Pancreas (tissue), 10 donors: ENCODE data around the gene GNL3L. TPM values are rescaled to one million over a fixed set of nuclear protein-coding genes. Genes with fewer than 3 reads are reported as not detected.

Source experiments
- ATAC-seq, 4 donors: fragments of 200-7000 bp; cut with Tn5 transposase; one replicate each; pipeline versions ENCODE4 v1.8.0 to v1.9.1; 2020; ENCODE audit warnings: mild to moderate bottlenecking in 4 of 4, moderate library complexity in 4 of 4
- DNase-seq, 6 donors: peaks; one replicate each; pipeline ENCODE4 v3.0.0-alpha.2; 2020
- FAIRE-seq: peaks from 2 replicates; lab custom pipeline; 2012; peaks lifted over from hg19 to GRCh38; lab: Jason Lieb, UNC
- H3K27ac ChIP-seq, 4 donors: fragments of 200-600 bp; sonication (generic); 1 replicate in 3 of 4; 2 replicates in 1 of 4; pipeline versions ENCODE4 v1.5.0 to v1.8.0; 2020
- H3K27me3 ChIP-seq, 4 donors: fragments of 200-600 bp; one replicate each; pipeline ENCODE4 v1.8.0; 2021
- H3K36me3 ChIP-seq, 3 donors: fragments of 200-600 bp; sonication (generic) in 1 of 3; one replicate each; pipeline versions ENCODE4 v1.5.0 to v1.8.0; 2020 to 2021
- H3K4me1 ChIP-seq, 3 donors: fragments of 200-600 bp; one replicate each; pipeline ENCODE4 v1.8.0; 2021
- H3K4me3 ChIP-seq, 4 donors: fragments of 200-600 bp; sonication (generic) in 2 of 4; one replicate each; pipeline versions ENCODE4 v1.5.0 to v1.8.0; 2020 to 2021
- H3K9me3 ChIP-seq, 4 donors: fragments of 200-600 bp; one replicate each; pipeline ENCODE4 v1.8.0; 2021
- CTCF ChIP-seq, 4 donors: fragments of 200-600 bp; sonication (generic) in 3 of 4; IDR thresholded peaks; one replicate each; pipeline versions ENCODE4 v1.5.0 to v1.8.0; 2021; ENCODE audit warnings: antibody characterized with exemption in 4 of 4
- WGBS, 2 donors: extraction: QIAGEN DNeasy Blood & Tissue Kit; methylation state at CpG; one replicate each; pipeline ENCODE4 v1.1.7; 2013; 5-methylcytosine and 5-hydroxymethylcytosine counted together
- intact Hi-C, 3 donors: fragments of 100-400 bp; cut with DNase I; formaldehyde crosslinking; loops; one replicate each; pipeline versions ENCODE4 v1.11.1 to v1.14.2; 2022
- polyA plus RNA-seq, 2 donors: library from polyadenylated mRNA; stranded (reverse); fragments of 200-250 nt; gene quantifications; one replicate each; pipeline ENCODE4 v1.2.3, GENCODE V29; 2013
- total RNA-seq, 6 donors: library from RNA; stranded (reverse); fragmentation: NEBNext Ultra II Directional in 4 of 6; extraction: Animal tissue kit (Norgen Biotek cat#: 25700) in 4 of 6; gene quantifications; one replicate each; pipeline versions ENCODE4 v1.2.1 to v1.2.4, GENCODE V29; 2021 to 2023
- donor health status: healthy with polysubstance abuse.
- donor health status: DM: no; HTN: no; CAD: no; lungs with moderate emphysema.
- donor health status: DM: no; HTN: no; CAD: no.
- donor health status: control.
- donor health status: control.
- donor health status: Bipolar disorder and iron deficiency.
- donor health status: DM: yes; HTN: yes; CAD: no.
- donor health status: DM: no; HTN: no; CAD: no.
- donor health status: DM: no; HTN: no; CAD: no.
- donor health status: DM: yes; HTN: yes; CAD: no.

The GNL3L gene
- total and polyA plus RNA-seq, 8 donors, result 4.0 to 21.6 (median 13.9) TPM

GRCh38 chrX:54492340-54492739, 37.7 kb upstream of the GNL3L start:
- Histone ChIP-seq H3K36me3 (no peaks in the 10 kb centered on the region), H3K27ac (no peak overlapping the region), H3K4me3 (no peak overlapping the region), H3K27me3 (no peaks in the 10 kb centered on the region), H3K4me1 (no peaks in the 10 kb centered on the region), H3K9me3 (no peaks in the 10 kb centered on the region)
- FAIRE-seq (no peak), ATAC-seq (no peak), DNase-seq (no peak)
- 72 to 77% methylated on average over 6 of the region's 6 CpGs for WGBS, 2 donors
- TF ChIP-seq CTCF (IDR thresholded peaks at IDR 0.05), result no peak
- intact Hi-C loops, result no loop called here

GRCh38 chrX:54494166-54494988, 35.6 kb upstream of the GNL3L start:
- WGBS, 2 donors, result 15 to 26% methylated on average over 10 of the region's 10 CpGs
- Histone ChIP-seq H3K36me3 (no peaks in the 10 kb centered on the region), H3K4me3 (peak overlapping the region; percentile 38 to 58 (median 46)), H3K9me3 (no peaks in the 10 kb centered on the region), H3K27me3 (no peaks in the 10 kb centered on the region), H3K4me1 (no peaks in the 10 kb centered on the region), H3K27ac (no peak overlapping the region)
- DNase-seq (no peak), FAIRE-seq (no peak), ATAC-seq (no peak)
- no peak for TF ChIP-seq CTCF (IDR thresholded peaks at IDR 0.05)
- intact Hi-C loops, result no loop called here

- ATAC-seq, result peak; percentile 39 to 62 (median 48)
- Histone ChIP-seq H3K4me1 (no peaks in the 10 kb centered on the region), H3K9me3 (no peaks in the 10 kb centered on the region), H3K27me3 (no peaks in the 10 kb centered on the region), H3K27ac (peak overlapping the region in 2 of 4 donors; percentile 19 to 33), H3K36me3 (no peaks in the 10 kb centered on the region), H3K4me3 (peak overlapping the region; percentile 38 to 58 (median 46))
- TF ChIP-seq CTCF (IDR thresholded peaks at IDR 0.05), result no peak
- peak in 5 of 6 donors; percentile 10 to 85 (median 41) for DNase-seq
- intact Hi-C loops, result no loop called here
- FAIRE-seq, result no peak
- WGBS, 2 donors, result 2 to 32% methylated on average over 44 to 86 of the region's 86 CpGs
Observed at GRCh38 chrX:54494989-54495813, 34.8 kb upstream of the GNL3L start.

GRCh38 chrX:54495814-54496516, 34.1 kb upstream of the GNL3L start, which contains the start of gene FGD1:
Gene FGD1, minus strand, starts transcription at chrX:54496234. Its CDS starts 802 bp downstream, at chrX:54495432.
- 0 to 27% methylated on average over 8 to 44 of the region's 51 CpGs for WGBS, 2 donors
- no peak for FAIRE-seq
- Histone ChIP-seq H3K4me1 (no peaks in the 10 kb centered on the region), H3K4me3 (peak within 1 kb of the TSS; percentile 38 to 58 (median 46)), H3K27ac (peak within 1 kb of the TSS in 2 of 4 donors; percentile 19 to 33), H3K36me3 (no peaks in the 10 kb centered on the region), H3K27me3 (no peaks in the 10 kb centered on the region), H3K9me3 (no peaks in the 10 kb centered on the region)
- DNase-seq, result peak; percentile 59 to 86 (median 73)
- intact Hi-C loops, result no loop called here
- TF ChIP-seq CTCF (IDR thresholded peaks at IDR 0.05), result no peak
- peak; percentile 83 to 96 (median 92) for ATAC-seq
